ENCODE measurements around the gene MYRIP. TPM values are rescaled to one million over a fixed set of nuclear protein-coding genes. Genes with fewer than 3 reads are reported as not detected.
"Not testable (repeated sequence)": the region's sequence is repeated elsewhere in the genome, so short reads cannot be mapped to it uniquely, and the experiment has no call there.

Gene MYRIP
- total RNA-seq, 2 donors from 2014 or later: 6.3 to 8.7 TPM

GRCh38 chr3:40079847-40080240 lies 270.4 kb downstream of the MYRIP start:
- no peak for TF ChIP-seq CTCF (IDR thresholded peaks at IDR 0.05)
- no peak overlapping the region for H3K9ac ChIP-seq (ENCODE audit: low read depth in 2 of 2, low read length in 2 of 2)
- no peaks in the 10 kb centered on the region for H3K27me3 ChIP-seq
- H3K27ac ChIP-seq: no peak overlapping the region
- intact Hi-C loops (cut with DNase I): no loop called here
- DNase-seq: no peak
- H3K9me3 ChIP-seq: no peaks in the 10 kb centered on the region
- H3K4me3 ChIP-seq: no peak overlapping the region
- no peaks in the 10 kb centered on the region for H3K36me3 ChIP-seq
- H3K4me1 ChIP-seq: no peaks in the 10 kb centered on the region

- Histone ChIP-seq H3K27ac (no peak overlapping the region), H3K9ac (ENCODE audit: low read depth in 2 of 2, low read length in 2 of 2) (no peak overlapping the region), H3K4me3 (no peak overlapping the region), H3K27me3 (no peaks in the 10 kb centered on the region), H3K9me3 (no peaks in the 10 kb centered on the region), H3K36me3 (no peaks in the 10 kb centered on the region), H3K4me1 (no peaks in the 10 kb centered on the region)
- no peak for DNase-seq
- intact Hi-C loops (cut with DNase I): no loop called here
- TF ChIP-seq CTCF (IDR thresholded peaks at IDR 0.05): no peak
Observed at GRCh38 chr3:40083066-40083465, 273.7 kb downstream of the MYRIP start.

- H3K27ac ChIP-seq; H3K27me3 ChIP-seq; H3K9ac ChIP-seq (ENCODE audit: low read depth in 2 of 2, low read length in 2 of 2); DNase-seq; intact Hi-C loops (cut with DNase I); H3K4me1 ChIP-seq; H3K4me3 ChIP-seq; H3K9me3 ChIP-seq; H3K36me3 ChIP-seq: not testable (repeated sequence)
Observed at GRCh38 chr3:40084424-40084823, 275.0 kb downstream of the MYRIP start.

GRCh38 chr3:40086890-40087883 lies 277.8 kb downstream of the MYRIP start:
- no peaks in the 10 kb centered on the region for H3K9me3 ChIP-seq
- H3K4me3 ChIP-seq: no peak overlapping the region
- no peaks in the 10 kb centered on the region for H3K27me3 ChIP-seq
- no peak overlapping the region for H3K9ac ChIP-seq (ENCODE audit: low read depth in 2 of 2, low read length in 2 of 2)
- TF ChIP-seq CTCF (IDR thresholded peaks at IDR 0.05): no peak
- H3K27ac ChIP-seq: no peak overlapping the region
- H3K4me1 ChIP-seq: no peaks in the 10 kb centered on the region
- DNase-seq: peak; percentile 60
- intact Hi-C loops (cut with DNase I): no loop called here
- H3K36me3 ChIP-seq: no peaks in the 10 kb centered on the region

GRCh38 chr3:40088527-40089170 lies 279.2 kb downstream of the MYRIP start:
- Histone ChIP-seq H3K27ac (no peak overlapping the region), H3K4me1 (no peaks in the 10 kb centered on the region), H3K9me3 (no peaks in the 10 kb centered on the region), H3K27me3 (no peaks in the 10 kb centered on the region), H3K36me3 (no peaks in the 10 kb centered on the region), H3K9ac (ENCODE audit: low read depth in 2 of 2, low read length in 2 of 2) (no peak overlapping the region), H3K4me3 (no peak overlapping the region)
- no peak for TF ChIP-seq CTCF (IDR thresholded peaks at IDR 0.05)
- DNase-seq: no peak
- intact Hi-C loops (cut with DNase I): no loop called here
